Smooth muscle cell (in vitro differentiated cells): Measurements from ENCODE around the gene SLC25A42. TPM values are rescaled to one million over a fixed set of nuclear protein-coding genes. Genes with fewer than 3 reads are reported as not detected.

ENCODE experiments used
- DNase-seq: peaks from one replicate; lab custom pipeline; 2025; ENCODE audit not compliant: unreplicated experiment; lab: John Stamatoyannopoulos, UW
- H2AFZ ChIP-seq: fragments of 200-600 bp; sonication (generic); 2 replicates; pipeline ENCODE4 v1.6.0; 2016; ENCODE audit warnings: antibody characterized with exemption, low read depth, mild to moderate bottlenecking
- H3F3A ChIP-seq: fragments of 200-600 bp; sonication (generic); 2 replicates; pipeline ENCODE4 v1.6.0; 2017; ENCODE audit warnings: antibody characterized with exemption, low read depth
- H3K27ac ChIP-seq: fragments of 200-600 bp; sonication (generic); 2 replicates; pipeline ENCODE4 v1.5.1; 2016; ENCODE audit warnings: low read depth, mild to moderate bottlenecking
- H3K27me3 ChIP-seq: fragments of 200-600 bp; sonication (generic); 2 replicates; pipeline ENCODE4 v1.6.1; 2016; ENCODE audit warnings: low read depth, mild to moderate bottlenecking
- H3K36me3 ChIP-seq: fragments of 200-600 bp; sonication (generic); 2 replicates; pipeline ENCODE4 v1.5.1; 2016; ENCODE audit warnings: low read depth
- H3K4me1 ChIP-seq: fragments of 200-600 bp; sonication (generic); 2 replicates; pipeline ENCODE4 v1.5.1; 2016; ENCODE audit warnings: low read depth
- H3K4me2 ChIP-seq: fragments of 200-600 bp; sonication (generic); 2 replicates; pipeline ENCODE4 v1.6.0; 2016; ENCODE audit warnings: mild to moderate bottlenecking
- H3K4me3 ChIP-seq: fragments of 200-600 bp; sonication (generic); 2 replicates; pipeline ENCODE4 v1.5.1; 2016; ENCODE audit warnings: mild to moderate bottlenecking
- H3K79me2 ChIP-seq: fragments of 200-600 bp; sonication (generic); 2 replicates; pipeline ENCODE4 v1.6.0; 2016; ENCODE audit warnings: low read depth, mild to moderate bottlenecking
- H3K9ac ChIP-seq: fragments of 200-600 bp; sonication (generic); 2 replicates; pipeline ENCODE4 v1.6.0; 2016; ENCODE audit warnings: low read depth
- H3K9me3 ChIP-seq: fragments of 200-600 bp; sonication (generic); replicated peaks from 2 replicates; pipeline ENCODE4 v1.5.1; 2016; ENCODE audit warnings: low read depth
- H4K20me1 ChIP-seq: fragments of 200-600 bp; sonication (generic); 2 replicates; pipeline ENCODE4 v1.6.0; 2016; ENCODE audit warnings: low read depth
- CTCF ChIP-seq: fragments of 200-600 bp; sonication (generic); IDR thresholded peaks from 2 replicates; pipeline ENCODE4 v1.5.1; 2017; ENCODE audit warnings: borderline replicate concordance, mild to moderate bottlenecking, antibody characterized with exemption; ENCODE audit not compliant: insufficient read depth, poor library complexity, severe bottlenecking
- WGBS: methylation state at CpG from one replicate; pipeline ENCODE4 v1.1.7; 2016; ENCODE audit warnings: low lambda C conversion rate; 5-methylcytosine and 5-hydroxymethylcytosine counted together
- polyA plus RNA-seq: library from polyadenylated mRNA; unstranded; fragments of >200 nt; fragmentation: Nextera tagmentation; extraction: Ambion mirVana; gene quantifications from 2 replicates; pipeline ENCODE4 v1.2.1, GENCODE V29; 2016
- total RNA-seq: library from RNA; depleted of rRNA; stranded (reverse); fragments of >200 nt; gene quantifications from 2 replicates; pipeline ENCODE4 v1.2.3, GENCODE V29; 2014

SLC25A42 gene
- total and polyA plus RNA-seq, 2 experiments from 2014 or later: 8.1 to 18.9 TPM

DNA sequence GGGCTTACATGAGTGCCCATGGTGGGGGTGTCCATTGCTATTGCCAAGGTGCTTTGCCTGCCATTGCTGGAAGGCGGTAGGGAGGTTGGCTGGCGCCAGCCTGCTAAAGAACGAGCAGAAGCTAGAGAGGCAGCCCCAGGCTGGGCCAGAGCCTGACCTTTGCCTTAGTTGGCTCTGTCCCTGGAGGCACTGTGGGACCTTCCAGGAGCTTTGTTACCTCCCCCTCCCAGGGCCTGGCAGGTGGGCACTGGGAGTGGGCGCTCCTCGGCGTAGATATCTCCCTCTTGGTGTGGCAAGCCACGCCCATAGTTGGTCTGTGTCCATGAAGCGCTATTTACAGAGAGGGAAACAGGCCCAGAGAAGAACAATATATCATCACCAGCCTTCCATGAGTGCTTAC lies 2.3 kb upstream of the SLC25A42 start:
- Histone ChIP-seq H3K4me2 (no peak overlapping the region), H3K9me3 (no peaks in the 10 kb centered on the region), H3K4me3 (no peak overlapping the region), H3K27ac (no peak overlapping the region), H3F3A (peaks cover 7% of the 10 kb centered on the region), H2AFZ (no peak overlapping the region), H4K20me1 (no peaks in the 10 kb centered on the region), H3K79me2 (no peaks in the 10 kb centered on the region), H3K4me1 (peaks cover 6% of the 10 kb centered on the region), H3K27me3 (no peaks in the 10 kb centered on the region), H3K36me3 (no peaks in the 10 kb centered on the region), H3K9ac (no peak overlapping the region)
- DNase-seq: no peak
- WGBS: 96% methylated on average over 8 of the region's 8 CpGs
- no peak for TF ChIP-seq CTCF

GRCh38 chr19:19062454-19063182 lies 1.2 kb upstream of the SLC25A42 start:
- peak overlapping the region; percentile 88 for H3K4me2 ChIP-seq
- H4K20me1 ChIP-seq: peaks cover 5% of the 10 kb centered on the region
- H3K79me2 ChIP-seq: no peaks in the 10 kb centered on the region
- TF ChIP-seq CTCF: no peak
- no peaks in the 10 kb centered on the region for H3K36me3 ChIP-seq
- no peak for DNase-seq
- peaks cover 6% of the 10 kb centered on the region for H3K4me1 ChIP-seq
- no peak overlapping the region for H3K9ac ChIP-seq
- peaks cover 7% of the 10 kb centered on the region for H3F3A ChIP-seq
- peak overlapping the region; percentile 48 for H2AFZ ChIP-seq
- H3K4me3 ChIP-seq: peak overlapping the region; percentile 54
- H3K9me3 ChIP-seq: no peaks in the 10 kb centered on the region
- 54% methylated on average over 4 of the region's 4 CpGs for WGBS
- H3K27me3 ChIP-seq: no peaks in the 10 kb centered on the region
- no peak overlapping the region for H3K27ac ChIP-seq

DNA sequence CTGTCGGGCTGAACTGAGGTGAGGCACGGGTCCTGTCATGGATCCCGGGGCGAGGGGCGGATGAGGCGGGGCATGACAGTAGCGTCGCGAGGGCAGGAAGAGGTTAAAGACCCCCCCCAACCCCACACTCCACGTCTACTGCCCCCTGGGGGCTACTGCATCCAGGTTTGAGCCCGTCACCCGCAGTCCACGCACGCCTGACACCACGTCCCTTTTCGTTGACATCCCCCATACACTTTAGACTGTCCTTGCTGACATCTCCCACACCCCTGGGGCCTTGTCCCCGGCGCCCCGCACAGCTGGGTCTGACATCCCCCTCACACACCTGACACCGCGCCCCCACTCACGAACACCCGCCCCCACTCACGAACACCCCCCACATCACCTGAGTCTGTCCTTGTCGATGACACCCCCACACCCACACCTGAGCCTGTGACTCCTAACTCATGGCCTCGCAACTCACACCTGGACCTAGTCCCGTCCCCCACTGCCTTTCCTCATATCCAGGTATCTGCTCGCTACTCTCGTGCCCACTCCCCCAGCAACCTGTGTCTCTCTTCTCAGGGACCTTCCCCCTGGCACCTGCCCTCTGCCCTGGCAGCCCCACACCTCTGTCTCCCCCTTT lies 416 bp downstream of the SLC25A42 start:
- Histone ChIP-seq H3K79me2 (no peaks in the 10 kb centered on the region), H3K9ac (no peak overlapping the region), H4K20me1 (peaks cover 8% of the 10 kb centered on the region), H3K4me3 (peak overlapping the region; percentile 54), H3K36me3 (no peaks in the 10 kb centered on the region), H3K27ac (no peak overlapping the region), H3K4me1 (peaks cover 6% of the 10 kb centered on the region), H3K27me3 (no peaks in the 10 kb centered on the region), H2AFZ (no peak overlapping the region), H3F3A (peaks cover 7% of the 10 kb centered on the region), H3K9me3 (no peaks in the 10 kb centered on the region), H3K4me2 (peak overlapping the region; percentile 91)
- TF ChIP-seq CTCF: peak; percentile 29
- WGBS: 25% methylated on average over 14 of the region's 29 CpGs
- no peak for DNase-seq
